NCI-H1417 treated with DMSO at 0.1 percent for 48 hours (cell line): ENCODE measurements around the gene PVALB.

ENCODE experiments used
- DNase-seq: peaks from one replicate; lab custom pipeline; 2025; lab: John Stamatoyannopoulos, UW

Gene PVALB

DNA sequence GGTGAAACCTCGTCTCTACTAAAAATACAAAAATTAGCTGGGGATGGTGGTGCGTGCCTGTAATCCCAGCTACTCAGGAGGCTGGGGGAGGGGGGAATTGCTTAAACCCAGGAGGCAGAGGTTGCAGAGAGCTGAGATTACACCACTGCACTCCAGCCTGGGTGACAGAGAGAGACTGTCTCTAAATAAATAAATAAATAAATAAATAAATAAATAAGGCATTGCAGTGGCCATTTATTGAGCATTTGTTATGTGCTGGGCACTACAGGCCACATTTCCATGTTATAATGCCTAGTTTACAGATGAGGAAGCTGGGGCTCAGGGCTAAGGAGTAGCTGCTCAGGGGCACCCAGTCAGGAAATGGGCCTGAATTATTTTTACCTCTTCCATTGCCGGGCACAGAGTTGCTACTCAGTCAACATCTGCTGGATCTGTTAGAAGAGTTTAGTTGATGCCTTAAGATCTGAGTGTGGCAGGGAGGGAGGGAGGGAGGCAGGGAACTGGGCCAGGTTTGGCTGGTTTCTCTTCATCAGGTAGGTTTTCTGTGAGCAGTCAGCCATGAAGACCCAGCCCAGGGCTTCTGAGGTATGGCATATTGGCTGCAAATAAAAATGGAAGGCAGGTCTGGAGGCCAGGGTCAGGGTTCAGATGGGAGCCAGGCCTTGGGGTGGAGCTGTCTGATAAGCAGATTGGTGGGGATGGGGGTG, 5.6 kb downstream of the PVALB start:
- no peak for DNase-seq

DNA sequence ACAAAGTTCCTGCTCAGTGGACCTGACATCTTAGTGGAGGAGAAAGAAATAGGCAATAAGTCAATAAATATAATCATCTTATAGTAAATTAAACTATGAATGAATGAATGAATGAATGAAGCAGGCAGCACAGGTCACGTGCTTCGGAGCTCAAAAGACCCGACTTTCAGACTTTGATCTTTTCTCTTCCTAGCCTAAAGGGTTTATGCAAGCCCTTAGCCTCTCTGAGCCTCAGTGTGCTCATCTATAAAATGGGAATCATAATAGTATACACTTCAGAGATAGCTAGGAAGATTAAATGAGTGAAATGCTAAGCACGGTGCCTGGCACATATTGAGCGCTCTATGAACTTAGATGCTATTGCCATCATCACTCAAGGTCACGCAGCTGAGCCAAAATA, 7.5 kb downstream of the PVALB start:
- DNase-seq, result no peak

DNA sequence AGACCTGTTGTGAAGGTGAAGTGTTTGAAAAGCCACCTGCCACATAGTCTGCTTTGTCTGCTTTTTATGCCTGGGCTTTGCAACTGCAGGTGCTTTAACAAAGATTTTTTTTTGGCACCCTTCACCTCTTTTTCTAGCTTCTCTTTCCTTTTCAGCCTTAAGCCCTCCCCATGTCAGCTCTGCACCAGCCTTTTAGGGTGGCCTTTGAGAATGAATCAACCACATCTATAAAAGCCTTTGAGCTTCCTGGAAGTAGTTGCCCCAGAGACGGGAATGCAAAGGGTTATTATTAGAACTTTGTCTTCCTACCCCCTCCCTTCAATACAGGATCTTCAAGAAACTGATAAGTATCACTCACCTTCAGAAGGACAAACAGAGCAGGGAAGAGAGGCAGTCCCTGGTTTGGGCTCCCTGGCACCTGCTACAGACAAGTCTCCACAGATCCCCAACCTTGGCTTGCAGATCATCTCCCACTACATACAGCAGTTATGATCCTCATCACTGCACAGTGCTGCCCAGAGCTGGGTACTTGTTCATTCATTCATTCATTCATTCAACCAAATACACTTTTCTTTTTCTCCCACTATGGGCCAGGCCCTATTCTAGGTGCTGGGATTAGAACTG, 8.0 kb downstream of the PVALB start:
- DNase-seq, result peak; percentile 25

DNA sequence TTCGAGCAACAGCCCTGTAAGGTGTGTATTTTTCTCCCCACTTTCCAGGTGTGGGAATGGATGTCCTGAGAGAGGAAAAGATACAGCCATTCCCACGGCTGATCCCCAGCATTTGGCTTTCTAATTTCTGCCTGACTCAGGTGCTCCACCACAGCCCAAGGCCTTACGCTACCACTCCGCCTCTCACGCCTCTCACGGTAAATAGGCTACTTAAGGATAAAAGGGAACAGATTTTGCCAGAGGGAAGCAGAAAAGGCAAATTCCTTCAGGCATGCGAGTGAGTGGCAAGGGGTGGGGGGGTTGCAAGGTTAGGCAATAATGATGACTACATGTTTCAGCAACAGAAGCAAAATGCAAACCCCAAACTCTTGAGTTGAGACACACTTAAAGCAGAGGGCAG, 9.2 kb downstream of the PVALB start:
- no peak for DNase-seq

DNA sequence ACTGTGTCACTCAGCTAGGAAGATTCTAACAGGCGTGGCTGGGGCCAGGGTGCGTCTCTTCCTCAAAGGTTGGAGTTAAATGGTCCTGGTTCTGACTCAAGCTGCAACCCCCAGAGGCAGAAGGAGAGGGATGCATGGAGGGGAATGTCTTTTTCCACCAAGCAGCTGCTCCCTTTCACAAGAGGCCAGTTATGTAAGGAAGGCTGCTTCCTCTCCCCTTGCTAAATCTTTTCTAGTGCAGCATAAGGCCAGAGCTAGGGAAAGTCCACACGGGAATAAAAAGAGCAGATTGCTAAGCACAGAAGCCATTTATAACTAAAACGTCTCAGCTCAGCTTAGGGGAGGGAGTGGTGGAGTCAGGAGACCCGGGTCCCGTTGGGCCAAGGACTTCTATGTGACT, 10.0 kb downstream of the PVALB start:
- DNase-seq, result no peak

DNA sequence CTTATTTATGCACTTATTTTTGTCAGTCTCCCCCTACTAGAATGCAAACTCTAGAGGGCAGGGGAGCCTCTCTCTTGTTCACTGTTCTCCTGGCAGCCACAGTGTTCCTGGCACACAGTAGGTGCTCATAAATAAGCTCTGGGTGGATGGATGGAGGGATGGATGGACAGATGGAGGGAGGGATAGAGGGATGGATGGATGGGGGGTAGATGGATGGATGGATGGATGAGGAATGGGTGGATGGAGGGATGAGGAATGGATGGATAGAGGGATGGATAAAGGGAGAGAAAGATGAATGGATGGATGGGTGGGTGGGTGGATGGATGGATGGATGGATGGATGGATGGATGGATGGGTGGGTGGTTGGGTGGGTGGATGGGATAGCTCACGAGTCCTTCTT, 13.5 kb downstream of the PVALB start:
- DNase-seq, result no peak

DNA sequence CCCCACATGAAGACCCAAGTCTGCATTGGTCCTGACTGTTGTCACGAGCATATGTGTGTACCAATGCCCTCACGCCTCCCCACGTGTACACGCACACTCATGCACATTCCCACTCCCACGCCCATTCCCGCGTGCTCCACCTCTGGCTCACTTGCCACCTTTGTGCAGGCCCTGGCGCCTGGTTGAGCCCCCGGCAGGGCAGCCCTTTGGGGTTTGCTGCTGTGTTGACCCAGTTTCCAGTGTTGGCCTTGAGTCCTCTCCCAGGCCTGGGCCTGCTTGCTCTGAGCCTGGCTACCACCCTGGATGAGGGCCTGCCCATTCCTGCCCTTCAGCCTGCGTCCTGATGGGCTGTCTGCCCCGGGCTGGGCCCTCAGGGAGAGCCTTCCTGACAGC, 18.2 kb downstream of the PVALB start:
- DNase-seq, result no peak

DNA sequence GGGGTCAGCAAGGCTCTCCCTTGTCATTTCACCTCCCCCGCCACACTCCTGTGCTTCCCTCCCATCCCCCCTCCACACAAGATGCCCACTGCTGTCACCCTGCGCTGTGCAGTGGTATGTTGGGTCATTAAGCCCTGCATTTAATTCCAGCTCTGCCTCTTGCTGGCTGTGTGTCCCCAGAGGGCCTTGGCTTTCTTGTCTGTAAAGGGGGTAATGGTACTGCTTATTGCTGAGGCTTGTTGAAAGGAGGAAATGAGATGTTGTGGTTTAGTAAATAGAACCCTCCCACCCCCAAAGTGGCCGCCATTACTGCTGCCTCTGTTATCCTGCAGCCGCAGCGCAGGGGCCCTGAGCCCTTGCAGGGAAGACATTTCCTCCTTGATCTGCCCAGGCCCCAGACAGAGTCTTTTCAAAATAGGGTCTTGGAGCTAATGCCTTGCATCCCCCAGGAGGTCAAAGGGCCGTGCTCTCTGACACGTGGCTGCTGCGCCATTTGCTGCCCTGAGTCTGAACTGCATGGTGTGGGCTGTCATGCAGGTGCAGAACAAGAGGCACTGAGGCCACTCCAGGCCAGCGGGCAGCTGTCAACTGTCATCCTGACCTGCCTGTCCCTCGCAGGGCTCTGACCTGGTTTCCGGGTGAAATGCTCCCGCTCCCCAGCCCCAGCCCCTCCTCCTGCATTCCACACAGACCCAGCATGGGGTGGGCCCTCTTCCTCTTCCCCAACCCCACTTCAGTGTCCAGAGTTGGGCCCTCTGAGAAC, 18.7 kb downstream of the PVALB start:
- DNase-seq, result no peak

DNA sequence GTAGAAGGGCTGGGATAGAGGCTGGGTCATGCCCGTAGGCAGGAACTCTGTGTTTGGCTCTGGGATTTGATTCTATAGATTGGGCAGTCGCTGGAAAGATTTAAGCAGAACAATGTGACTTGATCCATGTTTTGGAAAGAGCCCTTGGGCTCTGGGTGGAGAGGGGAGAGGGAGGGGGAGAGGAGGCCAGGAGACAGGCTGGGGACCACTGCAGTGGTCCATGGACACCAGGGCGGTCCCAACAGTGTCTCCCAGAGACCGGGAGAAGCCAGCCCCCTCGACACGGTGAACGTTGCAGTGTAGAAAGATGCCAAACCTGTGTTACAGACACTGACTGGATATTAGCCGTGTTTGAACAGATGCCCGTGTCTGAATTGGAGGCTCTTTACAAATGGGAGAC, 19.5 kb downstream of the PVALB start:
- no peak for DNase-seq

DNA sequence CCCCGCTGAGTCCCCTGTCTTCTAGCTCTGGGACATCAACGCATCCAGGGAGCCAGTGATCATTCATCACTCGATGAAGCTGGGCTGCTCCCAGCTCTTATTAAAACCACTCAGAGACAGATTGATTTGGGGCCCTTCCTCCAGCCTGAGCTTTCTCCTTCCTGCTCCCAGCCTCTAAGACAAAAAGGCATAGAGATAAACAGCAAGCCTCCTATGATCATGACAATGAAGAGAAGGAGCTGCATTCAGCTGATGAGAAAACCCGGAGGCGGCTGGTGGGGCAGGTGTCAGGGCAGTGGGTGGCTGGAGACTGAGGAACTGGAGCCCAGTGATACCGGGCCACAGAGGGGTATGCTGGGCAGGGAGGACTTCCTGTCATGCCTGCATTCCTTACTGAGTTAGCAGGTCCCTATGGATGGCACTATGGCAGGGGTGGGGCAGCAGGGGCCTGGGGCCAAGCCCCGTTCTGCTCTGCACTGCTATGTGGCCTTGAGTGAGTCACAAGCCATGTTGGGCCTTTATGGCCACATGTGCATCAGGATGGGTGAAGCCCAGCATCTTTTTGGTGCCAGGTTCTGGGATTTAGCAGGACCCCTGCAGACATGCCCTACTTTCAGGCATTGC, 20.2 kb downstream of the PVALB start:
- no peak for DNase-seq

DNA sequence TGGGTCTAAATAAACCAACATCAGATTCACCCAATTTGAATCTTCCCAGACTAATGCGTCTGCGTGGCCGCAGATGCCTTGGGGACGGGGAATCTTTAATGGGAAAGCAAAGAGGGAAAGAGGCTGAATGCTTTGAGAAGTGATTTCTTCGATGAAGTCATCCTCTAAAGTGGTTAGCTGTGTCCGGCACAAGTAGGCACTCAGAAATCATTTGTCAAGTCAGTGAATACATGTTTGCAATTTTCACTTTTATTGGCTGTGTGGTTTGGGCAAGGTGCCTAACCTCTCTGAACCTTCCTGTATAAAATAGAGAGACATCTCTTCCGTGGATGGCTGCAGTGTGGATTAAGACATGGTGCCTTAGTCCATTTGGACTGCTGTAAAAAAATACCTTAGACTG, 21.2 kb downstream of the PVALB start:
- no peak for DNase-seq

DNA sequence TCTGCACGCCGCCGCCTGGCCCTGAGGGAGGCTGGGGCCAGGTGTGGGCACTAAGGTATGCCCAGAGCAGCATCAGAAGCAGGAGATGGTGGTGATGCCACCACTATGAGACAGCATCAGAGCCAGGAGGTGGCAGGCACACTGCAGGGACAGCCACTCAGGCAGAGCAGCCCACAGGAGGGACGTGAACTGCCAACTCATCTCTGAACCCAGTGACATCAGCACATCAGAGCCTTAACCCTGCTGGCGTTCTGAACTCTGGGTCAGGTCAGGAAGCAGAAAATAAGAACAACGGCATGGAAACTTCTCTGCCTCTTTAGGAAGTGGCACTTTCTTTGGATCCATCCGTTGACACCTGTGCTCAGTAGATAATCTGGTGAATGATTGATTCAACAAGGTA, 26.2 kb downstream of the PVALB start:
- DNase-seq, result no peak

DNA sequence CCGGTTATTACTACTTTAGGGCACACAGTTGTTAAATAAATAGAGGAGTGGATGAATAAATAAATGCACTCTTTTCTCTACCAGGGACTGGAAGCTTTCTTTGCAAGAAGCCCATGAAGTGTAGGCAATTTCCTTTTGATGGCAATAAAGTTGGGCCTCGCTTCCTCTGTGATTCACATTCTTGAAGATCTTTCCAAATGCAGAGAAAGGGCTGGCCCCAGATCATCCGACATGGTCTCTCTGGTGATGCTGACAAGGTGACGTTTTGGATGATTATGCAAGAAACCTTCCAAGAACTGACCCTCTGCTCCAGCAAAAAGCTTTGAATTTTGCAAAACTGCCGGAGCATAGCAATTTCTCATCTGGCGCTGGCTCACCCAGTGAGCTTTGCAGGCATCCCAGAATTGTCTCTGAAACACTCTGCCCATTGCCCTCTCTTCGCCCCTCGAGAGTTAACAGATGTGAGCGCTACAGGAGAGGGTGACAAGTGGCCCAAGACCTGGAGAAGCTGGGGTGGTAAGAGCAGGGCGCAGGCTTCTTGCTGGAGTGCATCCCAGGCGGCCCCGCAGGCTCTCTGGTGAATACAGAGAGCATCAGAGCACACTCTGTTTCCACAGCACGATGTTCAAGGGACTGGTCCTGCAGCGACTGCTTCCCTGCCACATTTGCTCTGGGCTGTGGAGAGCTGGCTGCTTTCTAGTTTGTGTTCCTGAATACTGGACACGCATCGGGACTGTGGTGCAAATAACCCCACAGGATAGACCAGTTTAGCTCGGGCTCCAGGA, 29.4 kb downstream of the PVALB start:
- DNase-seq, result no peak

DNA sequence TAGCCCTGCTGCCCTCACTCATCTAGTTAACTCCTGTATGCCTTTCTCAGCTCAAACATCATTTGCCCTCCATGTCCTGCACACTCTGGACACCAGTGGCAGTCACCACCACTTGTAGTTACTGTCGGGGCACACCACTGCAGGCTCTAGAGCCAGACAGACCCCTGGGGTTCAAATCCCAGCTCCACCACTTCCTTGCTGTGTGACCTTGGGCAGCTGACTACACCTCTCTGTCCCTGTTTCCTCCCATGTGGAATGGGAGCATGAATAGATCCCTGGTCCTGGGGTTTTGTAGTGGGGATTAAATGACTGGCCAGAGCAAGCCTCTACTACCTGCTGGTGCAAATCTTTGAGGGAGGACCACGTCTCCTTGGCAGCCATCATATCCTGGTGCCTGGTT, 33.1 kb downstream of the PVALB start:
- no peak for DNase-seq

DNA sequence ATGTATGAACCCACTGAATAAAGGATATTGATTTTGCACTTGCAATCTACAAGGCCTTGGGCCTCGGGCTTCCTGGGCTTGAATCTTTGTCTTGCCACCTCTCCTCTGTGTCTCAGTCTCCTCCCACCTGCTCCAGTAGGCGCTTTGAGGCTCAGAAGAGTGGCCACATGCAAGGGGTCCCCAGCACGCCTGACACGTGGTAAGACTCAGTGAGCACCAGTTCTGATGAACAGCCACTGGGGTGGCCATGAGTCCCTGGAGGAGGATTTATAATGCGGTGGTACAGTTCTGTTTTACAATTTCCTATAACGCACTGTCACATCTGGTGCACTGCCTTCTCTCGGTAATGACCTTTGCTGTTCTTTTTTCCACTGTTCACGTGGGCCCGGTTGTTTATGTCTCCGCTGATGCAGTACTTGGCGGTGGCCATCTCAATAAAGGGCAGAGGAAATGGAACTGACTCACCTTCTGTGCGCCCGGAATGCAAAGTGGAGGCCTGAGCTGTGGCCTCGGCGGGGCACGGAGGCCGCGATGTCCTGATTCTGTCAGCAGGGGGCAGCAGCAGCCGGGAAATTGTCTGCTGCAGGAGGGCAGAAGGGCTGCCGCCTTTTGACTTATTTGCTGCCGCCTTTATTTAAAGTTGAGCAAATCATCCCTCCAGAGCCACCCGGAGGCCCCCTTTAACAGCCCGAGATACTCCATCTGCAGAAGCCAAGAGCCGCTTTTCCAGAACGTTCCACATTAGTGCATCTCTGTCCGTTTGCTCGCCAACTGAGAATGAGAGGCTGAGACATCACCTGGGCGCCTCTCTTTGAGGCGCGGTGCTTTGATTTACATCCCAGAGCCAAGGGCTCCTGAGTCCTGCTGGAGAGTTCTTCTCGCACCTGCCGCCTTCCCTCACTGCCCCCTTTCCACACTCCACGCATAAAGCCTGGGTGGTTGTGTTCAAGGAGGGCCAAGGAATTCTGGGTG, 34.9 kb downstream of the PVALB start:
- no peak for DNase-seq

DNA sequence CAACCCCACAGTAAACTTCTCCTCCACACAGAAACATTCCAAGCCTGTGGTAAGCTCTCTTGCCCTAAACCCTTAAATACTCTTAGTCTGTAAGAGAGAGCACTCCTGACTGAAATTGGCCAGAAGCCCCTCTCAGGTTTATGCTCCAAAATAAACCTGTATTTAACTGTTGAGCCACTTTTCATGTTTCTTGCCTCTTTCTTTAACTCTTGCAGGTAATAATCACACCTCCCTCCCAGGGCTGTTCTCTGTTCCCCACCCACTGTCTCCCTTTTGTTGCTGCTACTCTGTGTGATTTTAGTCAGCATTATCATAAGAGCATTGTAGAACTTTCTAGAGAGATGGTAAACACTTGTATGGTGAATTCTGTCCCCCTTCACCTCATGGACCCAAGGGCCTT, 38.8 kb downstream of the PVALB start:
- DNase-seq, result no peak

DNA sequence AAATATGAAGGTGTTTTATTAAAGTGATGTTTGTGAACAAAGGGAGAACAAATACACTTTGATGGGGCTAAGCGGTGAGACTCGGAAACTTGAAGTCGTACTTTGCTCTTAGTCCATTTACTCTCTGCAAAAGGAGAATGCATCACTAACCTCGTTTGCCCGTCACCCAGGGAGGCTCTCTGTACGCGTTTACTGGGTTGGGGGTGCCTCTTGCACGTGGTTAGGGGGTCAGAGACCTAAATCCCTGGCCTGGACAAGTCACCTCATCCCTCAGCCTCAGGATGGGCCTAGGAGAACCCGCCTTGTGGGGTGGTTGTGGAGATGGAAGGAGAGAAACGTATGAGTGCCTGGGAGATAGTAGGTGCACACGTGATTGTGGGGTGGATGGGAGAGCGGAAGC, 40.1 kb downstream of the PVALB start:
- no peak for DNase-seq

DNA sequence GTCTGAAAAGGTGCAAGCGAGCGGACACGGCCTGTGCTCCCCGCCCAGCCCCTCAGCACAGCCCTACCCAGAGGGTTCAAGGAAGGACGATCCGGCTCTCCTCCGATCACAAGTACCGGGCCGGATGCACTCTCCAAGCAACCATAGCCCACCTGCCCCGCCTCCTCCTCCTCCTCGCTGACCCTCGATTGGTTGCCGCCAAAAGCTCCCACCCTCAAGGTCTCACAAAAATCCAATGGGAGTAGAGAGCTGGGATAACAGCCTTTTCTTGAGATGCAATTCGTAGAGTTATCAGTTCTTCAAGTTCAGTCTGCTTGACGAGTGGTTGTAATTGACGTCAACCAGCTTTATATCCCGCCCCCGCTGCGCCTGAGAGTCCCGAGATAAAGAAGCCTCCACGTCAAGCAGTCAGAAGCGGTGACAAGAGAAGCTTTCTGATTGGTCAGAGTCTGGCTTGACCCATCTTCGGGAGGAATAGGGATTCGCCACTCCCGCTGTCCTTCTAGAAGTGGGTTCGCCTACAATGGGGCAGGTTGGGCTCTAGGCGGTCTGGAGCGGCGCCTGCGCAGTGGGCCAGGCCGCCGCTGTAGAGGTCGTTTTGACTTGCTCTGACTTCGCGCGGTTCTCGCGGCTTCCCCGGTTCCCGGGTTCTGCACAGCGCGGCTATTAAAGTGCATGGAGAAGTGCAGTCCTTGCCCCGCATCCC, 40.7 kb downstream of the PVALB start, which contains the start of gene IFT27:
Gene IFT27 (minus strand): TSS at position 156 of the 706 bp plus-strand sequence. CDS start 412 bp downstream, outside the sequence.
- peak; percentile 93 for DNase-seq

DNA sequence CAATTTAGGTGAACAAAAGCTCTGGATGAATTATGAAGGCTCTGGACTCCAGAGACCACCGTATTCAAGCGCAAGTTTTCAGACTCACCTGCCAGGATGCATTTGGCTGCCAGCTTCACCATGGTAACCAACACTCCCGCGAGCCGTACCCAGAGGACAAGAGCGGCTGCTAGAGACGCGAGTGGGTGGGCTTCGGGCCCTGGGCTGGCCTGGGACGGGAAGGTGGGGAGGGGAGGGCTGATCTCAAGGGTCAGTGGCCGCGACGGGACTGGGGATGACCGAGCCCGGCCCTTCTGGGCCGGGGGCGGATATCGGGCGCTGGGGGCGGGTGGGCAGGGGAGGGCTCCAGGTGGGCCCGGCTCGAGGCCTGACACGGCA, 41.3 kb downstream of the PVALB start:
- DNase-seq, result no peak

DNA sequence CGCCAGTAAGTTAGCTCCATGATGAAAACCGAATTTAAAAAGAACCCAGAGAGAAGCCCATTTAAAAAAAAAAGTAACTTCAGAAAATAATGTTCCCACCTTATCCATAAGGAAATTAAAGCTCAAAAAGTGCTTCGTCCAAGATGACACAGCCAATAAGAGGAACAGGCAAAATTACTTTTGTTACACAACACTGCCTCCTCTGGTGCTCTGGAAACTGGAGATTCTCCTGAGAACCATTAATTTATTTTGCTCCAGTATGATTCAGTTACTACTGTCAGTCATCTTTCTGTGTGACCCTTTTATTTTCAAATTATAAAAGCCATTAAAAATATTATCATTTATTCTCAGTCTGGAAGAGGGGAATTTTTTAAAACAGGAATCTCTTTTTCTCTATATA, 42.9 kb downstream of the PVALB start:
- no peak for DNase-seq
